ENCODE measurements around the gene NECAB3.
A peak's percentile ranks its signal among the peaks of the same experiment; 100 is the strongest.

NECAB3 gene

GRCh38 chr20:33663161-33664084, 10.8 kb downstream of the NECAB3 start:
- peak; percentile 78 for DNase-seq (ENCODE audit: low read depth)

- DNase-seq (ENCODE audit: low read depth), result no peak
Measured at GRCh38 chr20:33662172-33662571, 12.1 kb downstream of the NECAB3 start, which contains the start of gene C20orf144. TSS of gene C20orf144 (plus strand) at chr20:33662327. CDS start at chr20:33662346, 19 bp downstream.

- DNase-seq (ENCODE audit: low read depth), result no peak
Measured at GRCh38 chr20:33660685-33661058, 13.6 kb downstream of the NECAB3 start.

DNA sequence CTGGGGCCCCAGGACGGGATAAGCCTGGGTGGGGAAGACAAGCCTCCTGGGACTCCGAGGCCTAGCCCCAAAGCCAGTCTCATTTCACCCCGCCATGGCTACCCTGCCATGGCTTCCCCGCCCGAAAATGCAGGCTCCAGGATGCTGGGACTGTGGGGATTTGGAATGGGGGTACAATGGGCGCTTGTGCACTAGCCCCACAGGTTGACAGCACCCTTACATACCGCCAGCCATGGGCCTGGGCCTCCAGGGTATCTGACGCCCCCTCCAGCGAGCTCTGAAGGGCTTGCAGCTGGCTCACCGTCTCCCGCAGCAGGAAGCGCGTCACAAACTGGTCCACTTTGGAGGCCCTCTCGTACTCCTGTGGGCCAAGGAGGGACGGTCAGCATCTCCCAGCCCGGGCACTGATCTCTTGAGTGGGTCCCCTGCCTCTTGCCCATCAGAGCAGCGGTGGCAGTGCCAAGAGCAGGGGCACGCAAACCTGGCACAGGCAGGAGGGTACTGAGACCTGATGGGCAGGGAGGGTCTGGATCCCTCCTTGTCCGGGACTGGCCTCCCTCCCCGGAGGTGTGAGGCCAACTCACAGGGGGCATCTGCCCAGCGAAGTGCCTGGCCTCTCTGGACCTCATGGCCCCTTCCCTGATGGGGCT, 14.1 kb downstream of the NECAB3 start:
- DNase-seq (ENCODE audit: low read depth), result no peak

DNA sequence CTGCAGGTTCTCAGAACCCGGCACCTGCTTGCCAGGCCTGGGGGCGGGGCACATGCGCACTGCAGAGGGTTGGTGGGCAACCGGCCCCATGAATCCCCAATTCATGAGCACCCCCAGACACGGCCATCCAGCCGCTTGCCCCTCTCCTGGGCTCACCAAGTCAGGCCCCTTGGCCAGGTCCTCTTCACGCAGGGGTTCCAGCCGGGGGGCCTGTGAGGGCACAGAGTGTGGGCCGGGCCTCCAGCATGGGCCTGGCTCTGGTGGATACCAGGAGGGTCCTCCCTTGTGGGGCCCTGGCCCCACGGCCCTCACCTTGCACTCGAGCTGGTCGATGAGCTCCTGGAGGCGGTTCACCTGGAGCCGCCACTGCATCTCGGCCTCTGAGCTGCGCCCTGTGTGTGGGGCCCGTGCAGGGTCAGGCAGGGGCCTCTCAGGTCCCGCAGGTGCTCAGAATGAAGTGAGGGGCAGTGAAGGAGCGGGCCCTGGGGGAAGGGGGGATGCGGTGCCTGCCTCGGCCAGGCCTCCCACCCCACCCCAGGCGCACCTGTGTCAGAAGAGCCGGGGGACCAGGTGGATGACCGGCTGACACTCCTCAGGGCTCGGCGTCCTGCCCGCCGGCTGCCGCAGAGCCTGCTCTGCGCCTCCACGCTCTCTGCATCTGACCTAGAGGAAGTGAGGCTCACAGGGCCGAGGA, 14.7 kb downstream of the NECAB3 start:
- DNase-seq (ENCODE audit: low read depth), result no peak

GRCh38 chr20:33658929-33659328, 15.3 kb downstream of the NECAB3 start:
- no peak for DNase-seq (ENCODE audit: low read depth)

DNA sequence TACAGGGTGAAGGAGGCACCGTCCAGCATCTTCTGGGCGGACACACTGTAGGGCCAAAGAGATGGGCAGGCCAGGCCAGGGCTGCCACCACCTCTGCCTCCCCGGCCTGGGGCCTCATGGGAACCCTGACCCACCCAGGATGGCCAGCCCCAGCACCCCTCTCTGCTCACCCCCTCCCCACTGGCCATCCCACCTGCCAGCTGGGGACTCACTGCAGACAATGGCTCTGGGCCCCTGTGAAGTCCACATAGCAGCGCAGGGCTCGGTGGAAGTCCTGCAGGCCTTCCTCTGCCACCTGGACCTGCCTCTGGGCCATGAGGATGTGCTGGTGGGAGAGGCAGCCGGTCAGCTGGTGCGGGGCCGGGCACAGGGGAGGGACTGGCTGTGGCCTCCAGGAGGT, 15.7 kb downstream of the NECAB3 start:
- DNase-seq (ENCODE audit: low read depth), result no peak

GRCh38 chr20:33657704-33658095, 16.5 kb downstream of the NECAB3 start:
- DNase-seq (ENCODE audit: low read depth), result no peak

DNA sequence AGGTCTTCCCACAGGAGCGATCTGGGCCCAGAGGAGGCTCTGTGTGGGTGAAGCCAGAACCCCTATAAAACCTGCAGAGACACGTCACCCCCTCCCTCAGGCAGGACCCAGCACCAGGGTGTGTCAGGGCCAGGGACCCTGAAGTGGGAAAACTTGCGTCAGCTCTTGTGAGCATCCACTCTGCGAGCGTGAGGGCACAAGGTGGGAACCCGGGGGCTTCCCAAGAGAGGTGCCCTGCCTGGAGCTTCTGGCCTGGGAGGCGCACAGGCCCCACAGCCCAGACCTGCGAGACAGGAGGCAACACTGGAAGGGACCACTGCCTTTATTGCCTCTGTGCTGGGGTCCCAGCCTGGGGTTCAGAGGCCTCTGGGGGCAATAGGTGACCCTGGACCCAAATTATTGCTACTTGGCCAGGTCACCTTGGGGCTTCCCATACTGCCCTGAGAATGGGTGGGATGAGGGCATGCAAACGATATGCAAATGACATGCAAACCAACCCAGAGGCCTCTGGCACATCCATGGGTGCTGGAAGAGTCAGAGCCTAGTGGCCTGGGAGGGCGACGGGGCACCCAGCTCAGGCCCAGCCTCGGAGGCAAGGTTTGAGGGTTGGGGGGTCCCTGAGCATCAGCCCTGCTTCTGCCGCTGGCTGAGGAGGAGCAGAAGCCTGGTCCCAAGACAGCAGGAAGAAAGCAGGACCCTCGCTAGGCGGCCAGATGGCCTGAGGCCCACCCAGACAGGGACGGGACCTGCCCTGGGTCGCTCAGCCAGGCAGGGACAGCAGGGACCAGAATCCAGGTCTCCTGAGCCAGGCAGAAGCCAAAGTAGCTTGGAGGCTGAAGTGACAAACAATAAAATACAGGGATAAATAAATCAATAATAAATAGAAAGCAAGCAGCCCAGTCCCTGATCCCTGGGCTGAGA, 17.2 kb downstream of the NECAB3 start:
- DNase-seq (ENCODE audit: low read depth), result no peak

- no peak for DNase-seq (ENCODE audit: low read depth)
Measured at GRCh38 chr20:33656010-33656782, 18.0 kb downstream of the NECAB3 start.

DNA sequence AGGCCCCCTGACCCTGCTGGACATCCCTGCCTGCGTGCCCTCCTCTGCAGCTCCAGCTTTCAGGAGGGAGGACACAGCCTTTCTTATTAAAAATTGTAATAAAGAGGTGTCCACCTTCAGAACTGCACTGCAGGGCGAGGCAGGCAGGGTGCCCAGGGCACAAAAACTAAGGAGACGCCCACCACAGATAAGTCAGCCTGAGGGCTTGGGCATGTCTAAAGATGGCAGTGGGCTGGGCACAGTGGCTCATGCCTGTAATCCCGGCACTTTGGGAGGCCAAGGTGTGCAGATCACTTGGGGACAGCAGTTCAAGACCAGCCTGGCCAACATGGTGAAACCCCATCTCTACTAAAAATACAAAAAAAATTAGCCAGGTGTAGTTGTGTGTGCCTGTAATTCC, 19.1 kb downstream of the NECAB3 start:
- no peak for DNase-seq (ENCODE audit: low read depth)

- no peak for DNase-seq (ENCODE audit: low read depth)
Measured at GRCh38 chr20:33654680-33655161, 19.5 kb downstream of the NECAB3 start.

DNA sequence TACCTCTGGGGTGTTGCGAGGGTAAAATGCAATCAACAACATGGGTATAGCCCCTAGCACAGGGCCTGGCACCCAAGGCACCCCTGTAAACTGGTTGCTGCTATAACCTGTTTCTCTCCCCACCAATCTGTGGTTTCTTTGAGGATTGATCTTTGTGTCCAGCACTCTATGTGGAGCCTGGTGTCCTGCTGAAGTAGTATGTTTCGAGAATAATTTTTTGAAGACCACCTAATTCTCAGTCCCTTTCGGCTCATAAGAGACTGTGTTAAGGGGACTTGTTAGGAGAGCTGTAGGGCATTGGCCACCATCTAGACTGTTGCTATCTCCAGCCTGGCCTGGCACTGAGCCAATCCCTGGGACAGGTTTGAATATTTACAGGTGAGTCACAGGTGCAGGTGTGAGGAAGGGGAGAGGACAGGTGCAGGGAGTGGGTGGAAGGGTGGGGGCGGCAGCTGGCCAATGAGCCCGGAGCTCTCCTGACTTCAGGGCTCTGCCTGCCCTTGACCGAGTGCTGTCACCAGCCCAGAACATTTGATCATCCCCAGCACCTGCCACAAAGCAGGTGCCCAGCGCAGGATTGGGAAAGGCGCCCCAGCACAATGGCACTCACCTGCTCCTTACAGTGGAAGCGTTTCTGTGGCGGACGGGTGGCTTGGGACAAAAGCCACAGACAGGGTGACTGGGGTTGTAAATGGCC, 20.2 kb downstream of the NECAB3 start:
- no peak for DNase-seq (ENCODE audit: low read depth)

DNA sequence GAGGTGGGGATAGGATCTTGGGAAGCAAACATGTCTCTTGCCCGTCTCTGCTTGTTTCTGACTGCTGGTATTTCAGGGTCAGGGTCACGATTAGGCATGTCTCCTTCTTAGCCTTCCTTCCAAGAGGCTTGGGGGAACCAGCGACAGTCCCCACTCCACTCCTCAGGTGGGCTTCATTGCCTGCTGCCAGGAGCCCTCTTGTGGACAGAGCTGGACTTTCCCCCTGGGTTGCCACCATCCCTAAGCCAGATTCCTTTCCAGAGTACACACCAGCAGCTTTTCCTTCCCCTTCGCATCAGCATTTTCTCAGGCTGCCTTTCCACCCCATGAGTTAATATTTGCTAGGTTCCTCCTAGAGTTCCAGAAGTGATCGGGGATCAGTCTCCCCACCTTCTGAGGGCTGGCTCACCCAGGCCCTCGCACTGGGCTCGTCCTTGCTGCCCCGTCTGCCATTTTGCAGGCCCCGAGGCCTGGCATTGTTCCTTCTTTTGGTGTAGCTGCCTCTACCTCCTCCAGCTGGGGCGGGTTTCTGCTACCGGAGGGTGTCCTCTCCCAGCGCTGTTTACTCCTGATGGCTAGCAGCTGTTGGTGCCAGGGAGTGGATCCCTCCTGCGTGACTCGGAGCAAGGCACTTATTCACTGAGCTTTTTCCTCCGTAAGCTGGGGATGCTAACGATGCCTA, 20.9 kb downstream of the NECAB3 start:
- peak; percentile 62 for DNase-seq (ENCODE audit: low read depth)

GRCh38 chr20:33651562-33652048, 22.6 kb downstream of the NECAB3 start:
- no peak for DNase-seq (ENCODE audit: low read depth)

GRCh38 chr20:33650753-33651561, 23.3 kb downstream of the NECAB3 start:
- no peak for DNase-seq (ENCODE audit: low read depth)

DNA sequence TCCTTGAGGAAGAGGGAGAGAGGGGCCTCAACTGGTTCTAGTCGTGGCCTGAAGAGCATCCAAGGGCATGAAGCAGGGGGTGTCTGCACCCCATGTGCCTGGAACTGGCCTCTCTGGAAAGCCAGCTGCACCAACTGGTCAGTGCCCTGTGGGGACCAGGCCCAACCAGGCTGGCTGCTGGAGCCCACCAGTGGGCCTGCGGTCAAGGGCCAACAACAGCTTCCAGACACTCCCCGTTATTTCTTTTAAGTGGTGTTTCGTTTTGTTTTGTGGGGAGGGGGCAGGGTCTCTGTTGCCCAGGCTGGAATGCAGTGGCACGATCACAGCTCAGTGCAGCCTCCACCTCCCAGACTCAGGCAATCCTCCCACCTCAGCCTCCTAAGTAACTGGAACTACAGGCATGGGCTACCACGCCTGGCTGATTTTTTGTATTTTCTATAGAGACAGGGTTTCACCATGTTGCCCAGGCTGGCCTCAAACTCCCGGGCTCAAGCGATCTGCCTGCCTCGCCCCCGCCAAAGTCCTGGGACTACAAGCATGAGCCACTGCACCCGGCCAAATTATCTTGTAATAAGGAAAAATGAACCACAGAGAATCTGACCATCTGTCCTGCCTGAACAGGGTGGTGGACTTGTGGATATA, 24.0 kb downstream of the NECAB3 start:
- no peak for DNase-seq (ENCODE audit: low read depth)

DNA sequence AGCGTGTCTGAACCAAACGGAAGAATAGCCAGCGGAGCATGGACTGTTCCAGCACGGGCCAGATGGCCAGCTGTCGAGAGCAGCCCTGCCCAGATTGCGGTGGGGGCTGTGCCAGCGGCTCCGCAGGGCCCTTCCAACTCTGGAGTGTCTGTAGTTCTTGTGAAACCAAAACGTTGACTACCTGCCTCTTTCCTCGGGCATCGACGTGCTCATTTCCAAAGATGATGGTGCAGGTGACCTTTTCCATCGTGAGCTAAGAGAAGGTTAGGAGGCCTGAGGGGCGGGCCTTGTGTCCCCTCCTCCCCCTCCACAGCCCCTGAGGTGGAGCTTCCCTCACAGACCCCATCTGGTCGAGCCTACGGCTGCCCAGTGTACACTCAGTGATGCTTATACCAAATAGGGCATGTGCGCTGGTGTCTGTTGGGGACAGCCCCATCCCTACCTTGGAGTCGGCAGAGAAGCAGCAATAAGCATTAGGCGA, 25.0 kb downstream of the NECAB3 start:
- DNase-seq (ENCODE audit: low read depth), result no peak
